SU-DHL-6 (cell line): ENCODE results near the gene AKR1B1.

Source experiments
- CTCF ChIP-seq: fragments of 200-600 bp; sonication (generic); IDR thresholded peaks from one replicate; pipeline ENCODE4 v1.5.1; 2017; ENCODE audit warnings: antibody characterized with exemption, mild to moderate bottlenecking, low read length, moderate library complexity; ENCODE audit not compliant: insufficient read depth, poor library complexity, severe bottlenecking
- EZH2phosphoT487 ChIP-seq: fragments of 200-600 bp; sonication (generic), shearing (Covaris generic); conservative IDR thresholded peaks from 2 replicates; pipeline ENCODE4 v1.6.1; 2018; ENCODE audit warnings: mild to moderate bottlenecking, antibody characterized with exemption, low read length, moderate library complexity, mixed read lengths

GRCh38 chr7:134480202-134480601, 21.3 kb upstream of the AKR1B1 start:
- no peak for TF ChIP-seq EZH2phosphoT487
- no peak for TF ChIP-seq CTCF
